H9 (cell line): ENCODE results near the gene CA11. TPM values are rescaled to one million over a fixed set of nuclear protein-coding genes. Genes with fewer than 3 reads are reported as not detected.

Experiments
- DNase-seq: peaks from one replicate; pipeline ENCODE4 v3.0.0-alpha.2; 2017
- H2AFZ ChIP-seq: one replicate; pipeline ENCODE4 v1.6.1; 2013; ENCODE audit warnings: mild to moderate bottlenecking, low read length, control low read depth, moderate library complexity
- H2AK5ac ChIP-seq: 2 replicates; pipeline ENCODE4 v1.6.1; 2013; ENCODE audit warnings: low read length, control low read depth, mixed read lengths; ENCODE audit not compliant: insufficient read length
- H2BK120ac ChIP-seq: one replicate; pipeline ENCODE4 v1.6.1; 2013; ENCODE audit warnings: low read depth, mild to moderate bottlenecking, low read length, control low read depth, inconsistent platforms; ENCODE audit not compliant: poor library complexity, severe bottlenecking
- H2BK12ac ChIP-seq: 2 replicates; pipeline ENCODE4 v1.6.1; 2013; ENCODE audit warnings: low read length, control low read depth, mixed read lengths, low read depth; ENCODE audit not compliant: insufficient read length
- H2BK15ac ChIP-seq: 2 replicates; pipeline ENCODE4 v1.6.1; 2013; ENCODE audit warnings: low read depth, low read length, control low read depth
- H2BK20ac ChIP-seq: one replicate; pipeline ENCODE4 v1.6.1; 2013; ENCODE audit warnings: low read depth, mild to moderate bottlenecking, low read length, control low read depth, inconsistent platforms; ENCODE audit not compliant: poor library complexity, severe bottlenecking
- H2BK5ac ChIP-seq: 2 replicates; pipeline ENCODE4 v1.6.1; 2013; ENCODE audit warnings: low read length, control low read depth, mixed read lengths; ENCODE audit not compliant: insufficient read length
- H3K14ac ChIP-seq: 2 replicates; pipeline ENCODE4 v1.6.1; 2013; ENCODE audit warnings: low read length, control low read depth; ENCODE audit not compliant: insufficient read depth
- H3K18ac ChIP-seq: 2 replicates; pipeline ENCODE4 v1.6.1; 2013; ENCODE audit warnings: low read depth, mild to moderate bottlenecking, mixed read lengths, low read length, control low read depth; ENCODE audit not compliant: insufficient read length
- H3K23ac ChIP-seq: 2 replicates; pipeline ENCODE4 v1.6.1; 2013; ENCODE audit warnings: low read length, control low read depth, mixed read lengths, low read depth; ENCODE audit not compliant: insufficient read length
- H3K23me2 ChIP-seq: 2 replicates; pipeline ENCODE4 v1.6.1; 2013; ENCODE audit warnings: low read depth, mild to moderate bottlenecking, mixed read lengths, low read length, control low read depth; ENCODE audit not compliant: insufficient read length, poor library complexity, severe bottlenecking
- H3K27ac ChIP-seq: 2 replicates; pipeline ENCODE4 v1.5.1; 2013; ENCODE audit warnings: low read length, control low read depth, mixed read lengths, low read depth; ENCODE audit not compliant: insufficient read length
- H3K27me3 ChIP-seq: 2 replicates; pipeline ENCODE4 v1.6.1; 2013; ENCODE audit warnings: low read length, control low read depth, inconsistent platforms; ENCODE audit not compliant: insufficient read depth
- H3K4ac ChIP-seq: 2 replicates; pipeline ENCODE4 v1.6.1; 2013; ENCODE audit warnings: low read depth, mild to moderate bottlenecking, control low read depth, inconsistent platforms, low read length, moderate library complexity
- H3K4me1 ChIP-seq: 2 replicates; pipeline ENCODE4 v1.6.1; 2013; ENCODE audit warnings: low read length, control low read depth, inconsistent platforms; ENCODE audit not compliant: insufficient read depth
- H3K4me2 ChIP-seq: 2 replicates; pipeline ENCODE4 v1.6.1; 2013; ENCODE audit warnings: low read length, control low read depth, mixed read lengths; ENCODE audit not compliant: insufficient read length, insufficient read depth
- H3K56ac ChIP-seq: 2 replicates; pipeline ENCODE4 v1.6.1; 2013; ENCODE audit warnings: low read depth, mild to moderate bottlenecking, mixed read lengths, low read length, control low read depth; ENCODE audit not compliant: insufficient read length
- H3K79me1 ChIP-seq: 2 replicates; pipeline ENCODE4 v1.6.1; 2013; ENCODE audit warnings: low read depth, mild to moderate bottlenecking, moderate library complexity, low read length, control low read depth, inconsistent platforms; ENCODE audit not compliant: insufficient read depth, poor library complexity, severe bottlenecking
- H3K79me2 ChIP-seq: 2 replicates; pipeline ENCODE4 v1.6.1; 2013; ENCODE audit warnings: low read length, control low read depth, inconsistent platforms; ENCODE audit not compliant: insufficient read depth
- H3K9ac ChIP-seq: 2 replicates; pipeline ENCODE4 v1.6.1; 2013; ENCODE audit warnings: low read length, control low read depth, mixed read lengths; ENCODE audit not compliant: insufficient read length; ENCODE audit errors: extremely low read depth
- H3K9me3 ChIP-seq: one replicate; pipeline ENCODE4 v1.6.1; 2013; ENCODE audit warnings: low read depth, low read length, inconsistent platforms; ENCODE audit not compliant: control insufficient read depth
- H3T11ph ChIP-seq: one replicate; pipeline ENCODE4 v1.6.1; 2013; ENCODE audit warnings: mild to moderate bottlenecking, low read length, control low read depth, inconsistent platforms
- H4K20me1 ChIP-seq: one replicate; pipeline ENCODE4 v1.6.1; 2013; ENCODE audit not compliant: control insufficient read depth, insufficient read length, insufficient read depth
- H4K5ac ChIP-seq: 2 replicates; pipeline ENCODE4 v1.6.1; 2013; ENCODE audit warnings: low read depth, mild to moderate bottlenecking, mixed read lengths, low read length, control low read depth; ENCODE audit not compliant: insufficient read length
- H4K8ac ChIP-seq: replicated peaks from 2 replicates; pipeline ENCODE4 v1.6.1; 2013; ENCODE audit warnings: low read length, control low read depth, mixed read lengths, low read depth; ENCODE audit not compliant: insufficient read length
- H4K91ac ChIP-seq: 2 replicates; pipeline ENCODE4 v1.6.1; 2013; ENCODE audit warnings: low read depth, mild to moderate bottlenecking, moderate library complexity, mixed read lengths, low read length, control low read depth; ENCODE audit not compliant: insufficient read length
- H3K27ac Mint-ChIP-seq, 3 experiments: 2 replicates in 2 of 3; 3 replicates in 1 of 3; pipeline ENCODE4 v1.8.0; 2020 to 2021; ENCODE audit warnings: mixed read lengths in 3 of 3, mild to moderate bottlenecking in 1 of 3, moderate library complexity in 1 of 3
- H3K27me3 Mint-ChIP-seq: 2 replicates; pipeline ENCODE4 v1.8.0; 2021; ENCODE audit warnings: low read depth, mild to moderate bottlenecking, moderate library complexity, mixed read lengths
- H3K36me3 Mint-ChIP-seq, 3 experiments: 2 replicates in 2 of 3; 3 replicates in 1 of 3; pipeline ENCODE4 v1.8.0; 2020 to 2021; ENCODE audit warnings: low read depth in 3 of 3, mixed read lengths in 3 of 3; ENCODE audit not compliant: insufficient read depth in 1 of 3
- H3K4me1 Mint-ChIP-seq, 2 experiments: 2 replicates each; pipeline ENCODE4 v1.8.0; 2020; ENCODE audit warnings: mixed read lengths in 2 of 2
- H3K4me3 Mint-ChIP-seq, 2 experiments: 2 replicates in 1 of 2; 3 replicates in 1 of 2; pipeline ENCODE4 v1.8.0; 2020 to 2021; ENCODE audit warnings: mild to moderate bottlenecking in 2 of 2, mixed read lengths in 2 of 2, moderate library complexity in 1 of 2
- H3K9me3 Mint-ChIP-seq, 2 experiments: 2 replicates in 1 of 2; 3 replicates in 1 of 2; pipeline ENCODE4 v1.8.0; 2020; ENCODE audit warnings: mild to moderate bottlenecking in 2 of 2, mixed read lengths in 2 of 2, moderate library complexity in 1 of 2
- CTCF ChIP-seq: fragments of 200-600 bp; sonication (generic); conservative IDR thresholded peaks from 3 replicates; pipeline ENCODE4 v1.8.0; 2021; ENCODE audit warnings: antibody characterized with exemption, mild to moderate bottlenecking
- WGBS: extraction: QIAGEN DNeasy Blood & Tissue Kit; methylation state at CpG from one replicate; pipeline ENCODE4 v1.1.7; 2013; ENCODE audit warnings: missing lambda C conversion rate, low lambda C conversion rate, mixed read lengths; ENCODE audit not compliant: insufficient read length; ENCODE audit errors: extremely low coverage; 5-methylcytosine and 5-hydroxymethylcytosine counted together
- total RNA-seq: library from RNA; stranded (reverse); gene quantifications from 2 replicates; pipeline ENCODE4 v1.2.1, GENCODE V29; 2021

Gene CA11
- total RNA-seq, 1 experiment from 2014 or later: 107 TPM

GRCh38 chr19:48668332-48668731 is 22.3 kb upstream of the CA11 start:
- Histone ChIP-seq H3K9me3 (no peaks in the 10 kb centered on the region), H3K27me3 (no peaks in the 10 kb centered on the region), H3K79me1 (no peaks in the 10 kb centered on the region), H2BK5ac (no peak overlapping the region), H3K27ac (no peak overlapping the region), H2BK120ac (no peak overlapping the region), H2BK12ac (no peak overlapping the region), H3K14ac (no peak overlapping the region; the same call in 1 of the 2 replicates), H4K91ac (no peak overlapping the region), H3K4me1 (no peaks in the 10 kb centered on the region), H4K5ac (no peak overlapping the region), H2AK5ac (no peak overlapping the region), H3K79me2 (no peaks in the 10 kb centered on the region), H3K23me2 (no peaks in the 10 kb centered on the region), H3K4ac (no peak overlapping the region), H3T11ph (no peak overlapping the region), H3K56ac (no peak overlapping the region), H3K18ac (no peak overlapping the region), H4K20me1 (peaks cover 2% of the 10 kb centered on the region), H4K8ac (no peak overlapping the region), H2AFZ (no peak overlapping the region), H3K23ac (no peak overlapping the region), H2BK20ac (no peak overlapping the region), H3K9ac (no peak overlapping the region), H2BK15ac (no peak overlapping the region; the same call in 1 of the 2 replicates), H3K4me2 (no peak overlapping the region)
- Mint-ChIP-seq H3K4me1 (peaks cover 7 to 14% of the 10 kb centered on the region in 2 experiments), H3K9me3 (peaks cover 8 to 11% of the 10 kb centered on the region in 2 experiments), H3K36me3 (peaks cover 0 to 9% (median 7%) of the 10 kb centered on the region in 3 experiments; a peak in 5 of 7 replicates), H3K4me3 (no peak overlapping the region), H3K27me3 (no peaks in the 10 kb centered on the region), H3K27ac (no peak overlapping the region)
- no peak for DNase-seq
- WGBS: no CpG with 5 or more reads among the region's 3 CpGs
- TF ChIP-seq CTCF: no peak
